ENCODE measurements around the gene M6PR.
"Not testable (repeated sequence)": the region's sequence is repeated elsewhere in the genome, so short reads cannot be mapped to it uniquely, and the experiment has no call there.

- TF ChIP-seq, protein P1, sequence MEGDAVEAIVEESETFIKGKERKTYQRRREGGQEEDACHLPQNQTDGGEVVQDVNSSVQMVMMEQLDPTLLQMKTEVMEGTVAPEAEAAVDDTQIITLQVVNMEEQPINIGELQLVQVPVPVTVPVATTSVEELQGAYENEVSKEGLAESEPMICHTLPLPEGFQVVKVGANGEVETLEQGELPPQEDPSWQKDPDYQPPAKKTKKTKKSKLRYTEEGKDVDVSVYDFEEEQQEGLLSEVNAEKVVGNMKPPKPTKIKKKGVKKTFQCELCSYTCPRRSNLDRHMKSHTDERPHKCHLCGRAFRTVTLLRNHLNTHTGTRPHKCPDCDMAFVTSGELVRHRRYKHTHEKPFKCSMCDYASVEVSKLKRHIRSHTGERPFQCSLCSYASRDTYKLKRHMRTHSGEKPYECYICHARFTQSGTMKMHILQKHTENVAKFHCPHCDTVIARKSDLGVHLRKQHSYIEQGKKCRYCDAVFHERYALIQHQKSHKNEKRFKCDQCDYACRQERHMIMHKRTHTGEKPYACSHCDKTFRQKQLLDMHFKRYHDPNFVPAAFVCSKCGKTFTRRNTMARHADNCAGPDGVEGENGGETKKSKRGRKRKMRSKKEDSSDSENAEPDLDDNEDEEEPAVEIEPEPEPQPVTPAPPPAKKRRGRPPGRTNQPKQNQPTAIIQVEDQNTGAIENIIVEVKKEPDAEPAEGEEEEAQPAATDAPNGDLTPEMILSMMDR (IDR thresholded peaks at IDR 0.05 in 8 of 11, conservative IDR thresholded peaks at IDR 0.05 in 3 of 11): not testable (repeated sequence)
- not testable (repeated sequence) for TF ChIP-seq POLR2A, POLR2AphosphoS5 (IDR thresholded peaks at IDR 0.05)
These were observed 29.8 kb downstream of the M6PR start for GRCh38 chr12:8919643-8920042.
